ENCODE results near the gene NGF. TPM values are rescaled to one million over a fixed set of nuclear protein-coding genes. Genes with fewer than 3 reads are reported as not detected.

The NGF gene
- total RNA-seq, 1 donor from 2014 or later, result 14.8 TPM

DNA sequence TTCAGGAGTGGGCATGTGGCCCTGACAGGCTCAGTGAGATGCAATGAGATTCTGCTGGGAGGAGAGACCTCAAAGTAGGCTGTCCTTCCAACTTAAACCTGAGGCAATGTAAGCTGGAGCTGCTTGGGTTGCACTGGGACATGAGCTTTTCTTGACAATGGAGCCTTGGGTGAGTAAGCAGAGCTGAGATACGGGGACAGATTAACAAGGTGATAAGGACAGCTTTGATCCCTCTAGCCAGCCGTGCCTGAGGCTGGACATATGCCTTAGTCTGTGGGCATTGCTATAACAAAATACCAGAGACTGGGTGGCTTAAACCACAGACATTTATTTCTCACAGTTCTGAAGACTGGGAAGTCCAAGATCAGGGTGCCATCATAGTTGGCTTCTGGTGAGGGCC is 18.3 kb upstream of the NGF start:
- Mint-ChIP-seq H3K9me3 (ENCODE audit: unreplicated experiment) (no peaks in the 10 kb centered on the region), H3K27me3 (ENCODE audit: unreplicated experiment) (no peaks in the 10 kb centered on the region), H3K36me3 (ENCODE audit: unreplicated experiment) (no peaks in the 10 kb centered on the region), H3K4me1 (ENCODE audit: unreplicated experiment) (no peaks in the 10 kb centered on the region), H3K4me3 (ENCODE audit: unreplicated experiment) (no peak overlapping the region), H3K27ac (ENCODE audit: unreplicated experiment) (no peak overlapping the region)
- TF ChIP-seq, protein P1, sequence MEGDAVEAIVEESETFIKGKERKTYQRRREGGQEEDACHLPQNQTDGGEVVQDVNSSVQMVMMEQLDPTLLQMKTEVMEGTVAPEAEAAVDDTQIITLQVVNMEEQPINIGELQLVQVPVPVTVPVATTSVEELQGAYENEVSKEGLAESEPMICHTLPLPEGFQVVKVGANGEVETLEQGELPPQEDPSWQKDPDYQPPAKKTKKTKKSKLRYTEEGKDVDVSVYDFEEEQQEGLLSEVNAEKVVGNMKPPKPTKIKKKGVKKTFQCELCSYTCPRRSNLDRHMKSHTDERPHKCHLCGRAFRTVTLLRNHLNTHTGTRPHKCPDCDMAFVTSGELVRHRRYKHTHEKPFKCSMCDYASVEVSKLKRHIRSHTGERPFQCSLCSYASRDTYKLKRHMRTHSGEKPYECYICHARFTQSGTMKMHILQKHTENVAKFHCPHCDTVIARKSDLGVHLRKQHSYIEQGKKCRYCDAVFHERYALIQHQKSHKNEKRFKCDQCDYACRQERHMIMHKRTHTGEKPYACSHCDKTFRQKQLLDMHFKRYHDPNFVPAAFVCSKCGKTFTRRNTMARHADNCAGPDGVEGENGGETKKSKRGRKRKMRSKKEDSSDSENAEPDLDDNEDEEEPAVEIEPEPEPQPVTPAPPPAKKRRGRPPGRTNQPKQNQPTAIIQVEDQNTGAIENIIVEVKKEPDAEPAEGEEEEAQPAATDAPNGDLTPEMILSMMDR (IDR thresholded peaks at IDR 0.05), result no peak
- no peak for DNase-seq (ENCODE audit: extremely low spot score, unreplicated experiment)

DNA sequence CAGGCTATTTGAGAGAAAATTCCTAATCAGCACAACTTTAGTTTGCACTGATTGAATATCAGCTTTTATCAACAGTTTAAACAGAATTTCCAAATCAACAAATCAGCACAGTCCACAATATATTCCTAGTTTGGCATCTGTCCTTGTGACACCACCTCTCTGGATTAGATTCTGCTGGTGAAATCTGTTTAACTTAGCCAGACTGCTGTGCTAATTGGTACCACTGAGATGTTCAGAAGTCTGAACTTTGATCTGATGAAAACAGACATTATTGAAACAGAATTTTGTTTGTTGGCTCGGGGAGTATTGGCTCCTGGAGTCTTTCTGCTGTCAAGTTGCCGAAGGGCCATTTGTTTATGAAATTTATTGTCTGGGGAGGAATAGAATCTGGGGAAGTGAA is 17.0 kb upstream of the NGF start:
- DNase-seq (ENCODE audit: extremely low spot score, unreplicated experiment), result no peak
- Mint-ChIP-seq H3K27ac (ENCODE audit: unreplicated experiment) (no peak overlapping the region), H3K36me3 (ENCODE audit: unreplicated experiment) (no peaks in the 10 kb centered on the region), H3K9me3 (ENCODE audit: unreplicated experiment) (no peaks in the 10 kb centered on the region), H3K27me3 (ENCODE audit: unreplicated experiment) (no peaks in the 10 kb centered on the region), H3K4me3 (ENCODE audit: unreplicated experiment) (no peak overlapping the region), H3K4me1 (ENCODE audit: unreplicated experiment) (no peaks in the 10 kb centered on the region)
- TF ChIP-seq, protein P1 (IDR thresholded peaks at IDR 0.05), result no peak

DNA sequence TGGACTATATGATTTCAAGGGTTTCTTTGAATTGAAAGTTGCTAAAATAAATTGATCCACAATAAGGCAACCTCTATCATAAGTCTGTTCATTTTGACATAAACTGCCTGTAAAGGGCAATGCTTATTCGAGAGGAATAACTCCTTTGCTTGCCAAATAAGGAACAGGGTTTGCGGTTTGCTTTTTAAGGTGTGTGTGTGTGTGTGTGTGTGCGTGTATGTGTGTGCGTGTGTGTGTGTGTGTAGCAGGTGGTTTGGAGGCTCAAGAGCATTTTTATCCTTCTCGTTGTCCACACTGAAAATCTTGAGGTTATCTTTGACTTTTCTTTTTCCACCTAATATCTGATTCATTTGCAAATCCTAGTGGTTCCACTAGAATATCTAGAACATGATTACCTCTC is 13.1 kb upstream of the NGF start:
- no peaks in the 10 kb centered on the region for H3K9me3 Mint-ChIP-seq (ENCODE audit: unreplicated experiment)
- no peaks in the 10 kb centered on the region for H3K36me3 Mint-ChIP-seq (ENCODE audit: unreplicated experiment)
- TF ChIP-seq, protein P1 (IDR thresholded peaks at IDR 0.05), result no peak
- H3K4me3 Mint-ChIP-seq (ENCODE audit: unreplicated experiment), result no peak overlapping the region
- peaks cover 2% of the 10 kb centered on the region for H3K4me1 Mint-ChIP-seq (ENCODE audit: unreplicated experiment)
- no peaks in the 10 kb centered on the region for H3K27me3 Mint-ChIP-seq (ENCODE audit: unreplicated experiment)
- no peak overlapping the region for H3K27ac Mint-ChIP-seq (ENCODE audit: unreplicated experiment)
- DNase-seq (ENCODE audit: extremely low spot score, unreplicated experiment), result no peak

DNA sequence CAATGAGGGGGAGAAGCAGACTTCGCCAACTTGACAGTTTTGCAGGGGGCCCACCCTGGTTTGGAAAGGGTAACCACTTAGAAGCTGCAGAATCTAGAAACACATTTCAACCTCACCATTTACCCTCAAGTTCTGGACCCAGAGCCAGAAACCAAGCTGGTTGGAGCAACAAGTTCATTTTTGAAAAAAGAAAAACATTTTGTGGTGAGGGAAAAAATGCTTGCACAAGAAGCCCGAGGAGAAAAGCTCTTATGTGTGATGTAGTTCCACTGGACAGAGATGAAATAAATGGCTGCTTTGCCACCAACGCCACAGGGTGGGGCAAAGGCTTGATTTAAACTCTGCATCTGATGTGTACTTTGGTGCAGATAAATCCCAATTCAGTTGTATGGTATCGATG is 10.6 kb upstream of the NGF start:
- H3K4me3 Mint-ChIP-seq (ENCODE audit: unreplicated experiment), result no peak overlapping the region
- no peaks in the 10 kb centered on the region for H3K9me3 Mint-ChIP-seq (ENCODE audit: unreplicated experiment)
- no peaks in the 10 kb centered on the region for H3K27me3 Mint-ChIP-seq (ENCODE audit: unreplicated experiment)
- H3K27ac Mint-ChIP-seq (ENCODE audit: unreplicated experiment), result no peak overlapping the region
- peaks cover 3% of the 10 kb centered on the region for H3K4me1 Mint-ChIP-seq (ENCODE audit: unreplicated experiment)
- TF ChIP-seq, protein P1 (IDR thresholded peaks at IDR 0.05), result no peak
- DNase-seq (ENCODE audit: extremely low spot score, unreplicated experiment), result no peak
- no peaks in the 10 kb centered on the region for H3K36me3 Mint-ChIP-seq (ENCODE audit: unreplicated experiment)

GRCh38 chr1:115347282-115347681 is 9.2 kb upstream of the NGF start:
- H3K4me3 Mint-ChIP-seq (ENCODE audit: unreplicated experiment), result no peak overlapping the region
- DNase-seq (ENCODE audit: extremely low spot score, unreplicated experiment), result no peak
- H3K27ac Mint-ChIP-seq (ENCODE audit: unreplicated experiment), result no peak overlapping the region
- H3K36me3 Mint-ChIP-seq (ENCODE audit: unreplicated experiment), result no peaks in the 10 kb centered on the region
- no peaks in the 10 kb centered on the region for H3K9me3 Mint-ChIP-seq (ENCODE audit: unreplicated experiment)
- TF ChIP-seq, protein P1 (IDR thresholded peaks at IDR 0.05), result no peak
- peaks cover 7% of the 10 kb centered on the region for H3K4me1 Mint-ChIP-seq (ENCODE audit: unreplicated experiment)
- H3K27me3 Mint-ChIP-seq (ENCODE audit: unreplicated experiment), result no peaks in the 10 kb centered on the region
